GM21619 (cell line): ENCODE data around the gene C1QTNF9B.

Experiments
- ATAC-seq: cut with Tn5 transposase; IDR thresholded peaks from one replicate; pipeline ENCODE4 v1.9.1; 2021; ENCODE audit not compliant: unreplicated experiment

Gene C1QTNF9B

DNA sequence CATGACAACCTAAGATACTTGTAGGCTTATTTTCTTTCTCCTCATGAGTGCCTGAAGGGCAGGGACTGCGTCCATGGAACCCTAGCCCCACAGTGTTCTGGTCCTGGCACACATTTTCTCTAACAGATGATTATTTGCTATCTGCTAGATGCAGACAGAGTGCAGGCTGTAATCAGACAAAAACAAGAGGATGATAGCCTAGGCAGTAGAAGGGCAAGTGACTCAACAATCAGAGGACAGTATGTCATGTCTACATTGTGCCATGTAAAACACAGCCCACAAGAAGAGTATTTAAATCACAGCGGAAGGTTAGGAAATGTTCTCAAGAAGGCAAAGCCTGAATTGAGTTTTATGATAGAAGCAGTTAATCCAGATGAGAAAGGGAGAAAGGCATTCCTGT lies 37.4 kb downstream of the C1QTNF9B start:
- ATAC-seq = no peak

DNA sequence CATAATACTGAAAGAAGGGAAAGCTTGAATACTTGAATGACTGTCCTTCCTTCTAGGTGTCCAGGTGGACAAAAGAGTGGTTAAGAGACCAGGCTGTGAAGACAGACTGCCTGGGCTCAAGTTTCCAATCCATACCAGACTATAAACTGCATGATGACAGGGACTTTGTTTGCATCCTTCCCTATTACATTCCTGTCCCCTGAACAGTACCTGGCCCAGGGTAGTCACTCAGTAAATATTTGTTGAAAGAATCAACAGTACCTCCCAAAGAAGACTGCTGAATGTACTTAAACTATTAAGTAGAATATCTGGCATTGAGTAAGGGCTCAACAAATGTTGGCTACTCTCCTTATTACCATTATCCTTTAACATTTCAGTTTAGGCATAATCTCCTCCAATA lies 37.8 kb downstream of the C1QTNF9B start:
- no peak for ATAC-seq

DNA sequence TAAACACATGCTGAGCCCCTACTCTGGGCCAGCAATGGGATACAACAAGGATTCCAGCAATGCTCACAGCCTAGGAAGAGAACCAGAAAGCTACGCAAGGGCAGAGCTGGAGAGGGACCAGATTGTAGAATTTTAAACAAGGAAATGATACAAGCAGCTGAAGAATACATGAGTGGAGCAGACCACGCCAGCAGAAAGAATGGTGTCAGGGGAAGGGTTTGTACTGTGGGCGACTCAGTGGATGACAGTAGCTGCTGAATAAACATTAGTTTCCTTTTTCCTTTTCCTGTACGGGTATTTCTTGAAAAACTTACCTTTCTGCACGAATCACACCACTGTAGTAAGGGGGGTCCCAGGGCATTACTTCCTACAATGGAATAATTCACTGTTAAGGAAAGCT lies 38.8 kb downstream of the C1QTNF9B start:
- ATAC-seq = no peak

DNA sequence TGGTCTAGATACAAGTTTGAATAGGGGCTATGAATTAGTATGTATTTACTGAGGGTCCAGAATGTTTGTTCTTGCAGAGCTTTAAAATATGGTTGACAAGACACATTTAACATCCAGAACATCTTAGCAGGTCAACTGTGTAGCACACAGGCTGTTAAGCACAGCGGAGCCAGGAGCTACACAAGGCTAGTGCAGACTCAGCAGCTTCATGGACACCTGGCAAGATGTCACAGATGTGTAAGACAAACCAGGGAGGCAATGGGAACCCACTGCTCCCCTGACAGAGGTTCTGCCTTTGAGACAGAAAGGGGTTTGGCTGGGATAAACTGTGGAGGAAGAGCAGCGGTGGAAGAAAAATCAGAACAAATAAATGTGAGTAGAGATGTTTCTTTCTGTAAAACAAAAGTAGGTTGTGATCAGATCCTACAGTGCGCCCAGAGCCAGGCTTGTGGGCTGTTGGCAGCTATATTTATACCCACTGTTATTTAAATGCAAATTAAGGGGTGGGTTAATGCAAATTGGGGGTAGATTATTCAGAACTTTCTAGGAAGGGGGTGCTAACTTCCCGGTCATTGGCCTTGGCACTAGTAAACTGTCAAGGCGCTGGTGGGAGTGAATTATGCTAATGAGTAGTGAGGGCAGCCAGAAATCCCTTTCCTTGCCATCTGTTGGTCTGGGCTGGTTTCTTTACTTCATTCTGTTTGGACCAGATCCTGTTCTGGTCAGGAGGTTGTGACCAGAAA lies 41.1 kb downstream of the C1QTNF9B start:
- no peak for ATAC-seq

DNA sequence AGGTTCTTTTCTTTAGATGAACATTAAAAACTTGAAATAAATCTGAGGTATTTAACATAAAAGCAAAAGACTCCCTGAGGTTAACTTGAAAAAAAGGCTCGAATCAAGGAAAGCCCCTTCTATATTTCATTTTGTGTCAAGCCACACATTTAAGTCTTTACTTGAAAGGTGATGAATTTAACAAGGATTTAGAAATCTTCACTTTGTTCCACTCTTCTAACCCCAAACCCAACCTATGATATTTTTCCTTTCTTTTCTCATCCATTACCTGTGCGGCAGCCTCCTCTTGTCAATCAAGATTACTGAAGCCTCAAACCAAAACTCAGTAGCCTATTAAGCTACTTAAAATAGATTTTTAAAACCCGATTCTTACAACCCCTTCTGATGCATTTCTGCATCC lies 41.9 kb downstream of the C1QTNF9B start:
- no peak for ATAC-seq

DNA sequence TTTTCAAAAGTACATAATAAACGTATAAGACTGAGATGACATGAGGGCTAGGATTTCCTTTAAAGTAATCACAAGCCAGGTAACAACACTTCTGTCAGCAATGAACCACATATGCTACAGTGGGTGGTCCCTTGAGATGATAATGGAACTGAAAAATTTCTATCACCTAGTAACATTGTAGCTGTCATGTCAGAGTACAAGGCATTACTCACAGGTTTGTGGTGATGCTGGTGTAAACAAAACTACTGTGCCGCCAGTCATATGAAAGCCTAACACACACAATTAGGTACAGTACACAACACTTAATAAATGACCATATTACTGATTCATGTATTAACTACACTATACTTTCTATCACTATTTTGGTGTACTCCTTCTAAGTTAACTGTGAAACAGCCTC lies 45.0 kb downstream of the C1QTNF9B start:
- ATAC-seq = no peak

DNA sequence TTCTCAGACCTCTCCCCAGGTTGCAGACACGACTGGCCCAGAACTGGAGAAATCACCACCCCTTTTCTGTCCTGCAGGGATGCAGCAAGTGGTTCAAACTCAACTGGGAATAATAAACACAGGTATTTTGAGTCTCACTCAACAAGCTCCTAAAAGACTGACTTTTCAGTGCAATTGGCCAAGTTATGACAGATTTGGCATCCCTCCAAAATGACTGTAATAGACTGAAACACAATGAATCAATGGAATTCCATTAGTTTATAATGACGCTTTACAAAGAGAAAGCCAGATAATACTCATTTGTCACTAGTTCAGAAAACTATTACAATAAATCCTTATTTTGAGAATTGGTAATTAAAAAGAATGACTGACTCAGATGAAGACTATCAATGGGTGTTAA lies 46.2 kb downstream of the C1QTNF9B start:
- ATAC-seq = no peak

DNA sequence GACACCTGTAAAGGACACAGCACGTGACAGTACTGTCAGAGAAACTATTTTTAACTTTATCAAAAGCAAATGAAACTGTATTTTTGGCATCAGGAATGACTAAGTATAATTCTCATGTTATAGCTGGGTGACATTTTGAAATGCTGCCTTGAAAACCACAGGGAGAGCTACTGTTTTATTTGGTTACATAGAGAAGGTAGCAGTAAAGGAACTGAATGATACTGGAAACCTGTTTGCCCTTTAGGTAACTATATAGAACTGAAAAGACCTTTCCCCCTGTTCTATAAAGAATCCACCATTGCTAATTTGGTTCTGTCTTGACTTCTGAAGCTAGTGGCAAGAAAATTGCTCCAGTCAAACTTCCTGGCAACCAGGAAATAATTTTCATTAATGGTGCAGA lies 47.2 kb downstream of the C1QTNF9B start:
- ATAC-seq = no peak

DNA sequence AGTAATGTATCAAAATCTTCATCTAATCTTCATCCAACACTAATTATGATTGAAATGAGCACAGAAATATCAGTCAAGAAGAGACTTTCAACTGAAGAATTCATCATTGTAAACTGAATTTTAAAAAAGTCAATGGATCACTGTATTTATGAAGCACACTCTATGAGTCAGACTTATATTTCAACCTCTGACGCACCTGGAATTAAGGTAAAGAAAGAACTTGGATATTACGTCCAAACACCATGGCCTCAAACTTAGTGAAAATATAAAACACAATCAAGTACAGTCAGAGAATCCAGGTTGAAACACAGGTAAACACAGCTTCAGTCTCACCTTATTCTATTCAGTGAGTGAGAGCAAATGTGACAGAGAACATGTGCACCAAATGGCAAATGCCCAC lies 47.6 kb downstream of the C1QTNF9B start:
- no peak for ATAC-seq

DNA sequence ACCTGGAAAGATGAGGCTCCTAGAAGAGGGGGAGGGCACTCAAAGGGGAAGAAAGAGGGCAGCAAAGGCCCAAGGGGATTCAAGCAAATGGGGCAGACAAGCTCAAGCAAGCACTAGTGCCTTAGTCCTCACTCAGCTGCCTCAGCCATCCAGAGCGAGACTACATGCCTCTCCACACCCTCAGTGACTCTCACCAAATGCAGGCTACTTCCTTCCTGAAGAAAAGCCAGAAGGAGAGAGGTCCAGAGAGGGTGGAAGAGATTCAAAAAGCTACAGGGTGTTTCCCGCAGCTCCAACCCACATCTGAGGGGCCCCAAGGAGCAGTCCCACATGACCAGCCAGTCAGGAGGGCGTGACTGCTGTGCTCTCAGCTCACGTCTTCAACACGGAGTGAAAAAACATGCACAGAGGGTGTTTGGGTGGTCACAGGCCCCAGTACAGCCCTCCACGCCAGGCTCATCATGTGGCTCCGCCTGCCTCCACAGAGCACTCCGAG lies 48.6 kb downstream of the C1QTNF9B start:
- ATAC-seq = no peak

DNA sequence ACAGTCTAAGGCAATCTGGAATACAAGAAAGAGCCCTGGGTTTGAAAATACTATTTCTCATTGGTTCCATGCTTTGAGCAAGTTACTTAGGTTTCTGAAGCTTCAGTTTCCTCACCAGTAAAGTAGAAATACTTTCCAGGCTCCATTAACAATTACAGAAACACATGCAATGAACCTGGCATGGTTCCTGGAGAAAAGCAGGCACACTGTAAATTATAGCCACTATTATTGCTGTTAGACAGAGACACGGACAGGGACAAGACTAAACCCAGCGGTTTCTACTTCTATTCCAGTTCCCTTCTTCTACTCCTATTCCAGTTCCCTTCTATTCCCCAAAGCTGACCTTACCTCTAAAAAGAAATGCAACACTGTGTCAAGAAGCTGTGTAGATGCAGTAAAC lies 49.3 kb downstream of the C1QTNF9B start:
- ATAC-seq = no peak

DNA sequence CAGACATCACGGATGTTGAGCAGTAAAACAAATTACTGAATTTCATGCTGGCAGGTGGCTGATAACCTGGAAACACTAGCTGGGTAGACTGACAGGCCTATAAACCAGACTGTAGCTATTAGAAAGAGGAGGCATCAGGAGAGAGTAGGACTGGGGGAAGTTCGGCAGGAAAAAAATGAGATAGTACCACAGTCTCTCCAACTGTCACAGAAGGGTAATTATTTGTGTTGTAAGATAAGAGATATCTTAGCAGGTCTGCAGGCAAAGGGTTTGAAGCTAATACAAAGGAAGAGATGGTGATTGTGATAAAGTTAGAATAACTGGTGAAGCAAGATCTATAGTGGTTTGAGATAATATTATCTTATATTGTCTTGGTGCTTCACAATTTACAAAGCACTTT lies 49.8 kb downstream of the C1QTNF9B start:
- no peak for ATAC-seq

DNA sequence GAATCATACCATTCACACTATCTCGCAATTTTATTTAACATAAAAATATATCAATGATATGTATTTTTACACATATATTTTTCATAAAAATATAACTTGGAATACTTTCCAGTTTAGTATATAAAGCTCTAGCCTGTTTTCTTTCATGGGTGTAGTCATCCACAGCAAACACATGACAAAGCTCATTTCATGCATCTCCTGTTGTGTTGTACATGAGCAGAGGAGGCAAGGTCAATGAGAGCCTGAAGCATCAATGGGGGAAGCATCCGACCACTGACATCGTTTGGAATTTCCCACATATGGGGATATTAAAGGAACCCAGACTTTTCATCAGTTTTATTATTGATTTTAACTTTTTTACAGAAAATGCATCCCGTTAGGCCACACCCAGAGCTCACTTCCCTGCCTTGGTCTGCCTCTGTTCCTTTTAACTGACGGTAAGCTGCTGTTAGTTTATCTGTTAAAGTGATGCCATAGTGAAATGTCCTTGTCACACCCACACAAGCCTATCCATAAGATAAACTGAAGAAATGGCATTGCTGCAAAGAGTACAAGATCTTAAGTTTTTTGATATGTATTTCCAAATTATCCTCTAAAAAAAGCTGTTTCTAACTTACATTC lies 52.1 kb downstream of the C1QTNF9B start:
- no peak for ATAC-seq

DNA sequence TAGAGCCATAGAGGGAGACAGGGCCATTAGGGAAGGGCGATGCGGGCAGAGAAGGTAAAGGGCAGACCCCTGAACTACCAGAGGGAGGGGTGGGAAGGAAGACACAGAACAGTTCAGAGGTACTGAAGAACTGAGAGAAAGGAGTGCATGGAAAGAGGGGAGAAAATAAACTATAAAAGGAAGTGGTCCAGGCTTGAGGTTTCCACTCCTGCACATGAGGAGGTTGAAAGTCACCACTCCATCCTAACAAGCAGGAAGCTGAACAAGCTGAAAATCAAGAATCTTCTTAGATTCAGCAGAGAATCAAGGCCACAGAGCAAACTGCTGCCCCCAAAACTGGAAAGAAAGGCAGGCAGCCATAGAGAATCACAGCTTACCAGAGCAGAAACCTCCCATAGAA lies 53.2 kb downstream of the C1QTNF9B start:
- ATAC-seq = no peak

DNA sequence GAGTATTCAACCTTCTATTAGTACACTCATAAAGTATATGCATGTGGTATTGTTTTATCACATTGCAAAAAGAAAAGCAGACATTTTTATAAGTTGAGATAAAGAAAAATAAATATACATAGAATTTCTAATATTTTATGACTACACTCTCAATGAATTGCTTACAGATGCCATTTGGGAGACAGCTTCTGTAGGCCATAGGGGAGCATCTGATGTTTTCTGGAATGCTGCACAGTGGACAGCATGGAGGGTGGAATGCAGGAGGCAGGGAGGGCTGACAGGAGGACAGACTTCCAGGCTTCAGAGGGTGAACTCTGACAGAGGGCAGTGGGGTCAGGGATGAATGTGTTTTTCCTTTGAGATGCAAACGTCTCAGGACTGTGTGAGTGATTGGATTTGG lies 53.9 kb downstream of the C1QTNF9B start:
- ATAC-seq = no peak

DNA sequence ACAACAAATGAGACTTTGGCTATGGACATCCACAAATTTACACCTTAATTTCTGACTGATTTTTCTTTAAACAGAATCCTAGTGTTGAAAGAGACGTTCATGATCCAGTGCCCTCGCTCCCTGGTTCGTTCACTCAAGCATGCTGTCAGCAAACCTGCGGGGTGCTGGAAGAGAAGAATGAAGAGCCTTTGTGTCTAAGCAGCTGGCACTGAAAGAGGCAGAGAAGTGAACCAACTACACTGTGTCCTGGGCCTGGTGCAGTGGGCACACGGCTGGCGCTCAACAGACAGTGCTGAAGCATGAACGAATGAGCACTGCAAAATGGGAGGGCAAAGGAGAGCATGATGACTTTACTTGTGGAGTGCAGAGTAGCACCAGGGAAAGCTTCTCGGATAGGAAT lies 54.9 kb downstream of the C1QTNF9B start:
- no peak for ATAC-seq
